Ovary (tissue), 3 donors: ENCODE data around the gene LRP1B.

Experiments used
- POLR2A ChIP-seq: fragments of 450-650 bp; IDR thresholded peaks from one replicate; pipeline ENCODE4 v1.6.1; 2017; ENCODE audit warnings: antibody characterized with exemption, mild to moderate bottlenecking, moderate library complexity
- TF ChIP-seq, protein P1 (sequence below), 3 donors: fragments of 450-650 bp in 2 of 3; fragments of 200-600 bp in 1 of 3; IDR thresholded peaks; one replicate each; pipeline versions ENCODE4 v1.5.1 to v1.8.0; 2016 to 2022; ENCODE audit warnings: antibody characterized with exemption in 3 of 3, mild to moderate bottlenecking in 1 of 3
- donor health status: DM: no; HTN: no; CAD: no.

DNA sequence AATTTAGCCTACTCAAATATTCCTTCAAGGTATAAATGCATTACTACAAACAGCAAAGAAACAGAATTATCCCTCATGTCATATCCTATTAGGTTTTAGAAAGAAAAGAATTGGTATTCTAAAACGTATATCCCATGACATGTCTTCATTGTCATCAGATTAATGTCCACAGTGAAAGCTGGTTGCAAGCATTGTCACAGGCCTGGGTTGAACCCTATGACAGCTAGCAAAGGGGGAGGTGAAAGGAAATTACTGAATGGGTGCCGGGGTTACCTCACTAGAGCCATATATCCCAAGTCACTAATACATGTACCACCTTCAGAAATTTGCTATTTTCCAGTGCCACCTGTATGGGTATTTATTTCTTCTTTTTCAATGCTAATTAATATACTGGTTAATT lies 1720.1 kb downstream of the LRP1B start:
- TF ChIP-seq, protein P1, sequence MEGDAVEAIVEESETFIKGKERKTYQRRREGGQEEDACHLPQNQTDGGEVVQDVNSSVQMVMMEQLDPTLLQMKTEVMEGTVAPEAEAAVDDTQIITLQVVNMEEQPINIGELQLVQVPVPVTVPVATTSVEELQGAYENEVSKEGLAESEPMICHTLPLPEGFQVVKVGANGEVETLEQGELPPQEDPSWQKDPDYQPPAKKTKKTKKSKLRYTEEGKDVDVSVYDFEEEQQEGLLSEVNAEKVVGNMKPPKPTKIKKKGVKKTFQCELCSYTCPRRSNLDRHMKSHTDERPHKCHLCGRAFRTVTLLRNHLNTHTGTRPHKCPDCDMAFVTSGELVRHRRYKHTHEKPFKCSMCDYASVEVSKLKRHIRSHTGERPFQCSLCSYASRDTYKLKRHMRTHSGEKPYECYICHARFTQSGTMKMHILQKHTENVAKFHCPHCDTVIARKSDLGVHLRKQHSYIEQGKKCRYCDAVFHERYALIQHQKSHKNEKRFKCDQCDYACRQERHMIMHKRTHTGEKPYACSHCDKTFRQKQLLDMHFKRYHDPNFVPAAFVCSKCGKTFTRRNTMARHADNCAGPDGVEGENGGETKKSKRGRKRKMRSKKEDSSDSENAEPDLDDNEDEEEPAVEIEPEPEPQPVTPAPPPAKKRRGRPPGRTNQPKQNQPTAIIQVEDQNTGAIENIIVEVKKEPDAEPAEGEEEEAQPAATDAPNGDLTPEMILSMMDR (IDR thresholded peaks at IDR 0.05): no peak
- TF ChIP-seq POLR2A: no peak
